ENCODE results near the gene TNFRSF8.

TNFRSF8 gene

GRCh38 chr1:12059722-12060464 lies 3.2 kb upstream of the TNFRSF8 start:
- no peak for DNase-seq (ENCODE audit: low read depth)

- DNase-seq (ENCODE audit: low read depth) = no peak
These were observed 2.6 kb upstream of the TNFRSF8 start for GRCh38 chr1:12060500-12060899.

- DNase-seq (ENCODE audit: low read depth) = no peak
These were observed 1.2 kb downstream of the TNFRSF8 start for GRCh38 chr1:12064073-12064969.

- no peak for DNase-seq (ENCODE audit: low read depth)
These were observed 2.8 kb downstream of the TNFRSF8 start for GRCh38 chr1:12065872-12066271.

- DNase-seq (ENCODE audit: low read depth) = no peak
These were observed 5.1 kb downstream of the TNFRSF8 start for GRCh38 chr1:12067900-12068821.

GRCh38 chr1:12069623-12070244 lies 6.6 kb downstream of the TNFRSF8 start:
- DNase-seq (ENCODE audit: low read depth) = no peak

- DNase-seq (ENCODE audit: low read depth) = no peak
These were observed 8.8 kb downstream of the TNFRSF8 start for GRCh38 chr1:12071892-12072291.

- no peak for DNase-seq (ENCODE audit: low read depth)
These were observed 9.6 kb downstream of the TNFRSF8 start for GRCh38 chr1:12072741-12073140.

GRCh38 chr1:12073796-12074195 lies 10.7 kb downstream of the TNFRSF8 start:
- DNase-seq (ENCODE audit: low read depth) = no peak

- DNase-seq (ENCODE audit: low read depth) = no peak
These were observed 12.4 kb downstream of the TNFRSF8 start for GRCh38 chr1:12075195-12076114.

GRCh38 chr1:12076425-12077005 lies 13.4 kb downstream of the TNFRSF8 start:
- no peak for DNase-seq (ENCODE audit: low read depth)

- no peak for DNase-seq (ENCODE audit: low read depth)
These were observed 15.5 kb downstream of the TNFRSF8 start for GRCh38 chr1:12078575-12078937.

GRCh38 chr1:12078938-12079861 lies 16.1 kb downstream of the TNFRSF8 start:
- DNase-seq (ENCODE audit: low read depth) = peak; percentile 21

GRCh38 chr1:12080156-12080555 lies 17.1 kb downstream of the TNFRSF8 start:
- no peak for DNase-seq (ENCODE audit: low read depth)

- no peak for DNase-seq (ENCODE audit: low read depth)
These were observed 17.9 kb downstream of the TNFRSF8 start for GRCh38 chr1:12080773-12081556.

GRCh38 chr1:12081648-12082396 lies 18.7 kb downstream of the TNFRSF8 start:
- DNase-seq (ENCODE audit: low read depth) = no peak

GRCh38 chr1:12082988-12083387 lies 19.9 kb downstream of the TNFRSF8 start:
- DNase-seq (ENCODE audit: low read depth) = no peak

GRCh38 chr1:12083766-12084165 lies 20.7 kb downstream of the TNFRSF8 start:
- DNase-seq (ENCODE audit: low read depth) = no peak
